HFFc6 (cell line): ENCODE data around the gene RBL2. TPM values are rescaled to one million over a fixed set of nuclear protein-coding genes. Genes with fewer than 3 reads are reported as not detected.
"Not testable (repeated sequence)": the region's sequence is repeated elsewhere in the genome, so short reads cannot be mapped to it uniquely, and the experiment has no call there.

ENCODE experiments used
- DNase-seq: peaks from one replicate; pipeline ENCODE4 v3.0.0-alpha.2; 2018
- H3K27ac Mint-ChIP-seq: 2 replicates; pipeline ENCODE4 v1.8.0; 2020; ENCODE audit warnings: mild to moderate bottlenecking, mixed read lengths
- H3K27me3 Mint-ChIP-seq: 2 replicates; pipeline ENCODE4 v1.8.0; 2021; ENCODE audit warnings: mild to moderate bottlenecking, moderate library complexity, mixed read lengths; ENCODE audit not compliant: insufficient read depth
- H3K36me3 Mint-ChIP-seq: 2 replicates; pipeline ENCODE4 v1.8.0; 2021; ENCODE audit warnings: low read depth, mixed read lengths
- H3K4me1 Mint-ChIP-seq: 2 replicates; pipeline ENCODE4 v1.8.0; 2020; ENCODE audit warnings: low read depth, mixed read lengths
- H3K4me3 Mint-ChIP-seq: 2 replicates; pipeline ENCODE4 v1.8.0; 2020; ENCODE audit warnings: mild to moderate bottlenecking, moderate library complexity, mixed read lengths
- H3K9me3 Mint-ChIP-seq: 2 replicates; pipeline ENCODE4 v1.8.0; 2020; ENCODE audit warnings: mild to moderate bottlenecking, mixed read lengths
- total RNA-seq, 6 experiments: library from RNA; stranded (reverse); fragmentation: NEBNext Ultra II Directional; extraction: Animal tissue kit (Norgen Biotek cat#: 25700); gene quantifications; 2 replicates in 1 of 6; 3 replicates in 5 of 6; pipeline ENCODE4 v1.2.3, GENCODE V29; 2021
- TF ChIP-seq, protein P1 (sequence below): fragments of 200-600 bp; sonication (generic); IDR thresholded peaks from 2 replicates; pipeline ENCODE4 v1.5.0; 2021; ENCODE audit warnings: antibody characterized with exemption, mild to moderate bottlenecking

Gene RBL2
- total RNA-seq, 6 experiments from 2014 or later: 21.4 to 24.4 (median 22.9) TPM

DNA sequence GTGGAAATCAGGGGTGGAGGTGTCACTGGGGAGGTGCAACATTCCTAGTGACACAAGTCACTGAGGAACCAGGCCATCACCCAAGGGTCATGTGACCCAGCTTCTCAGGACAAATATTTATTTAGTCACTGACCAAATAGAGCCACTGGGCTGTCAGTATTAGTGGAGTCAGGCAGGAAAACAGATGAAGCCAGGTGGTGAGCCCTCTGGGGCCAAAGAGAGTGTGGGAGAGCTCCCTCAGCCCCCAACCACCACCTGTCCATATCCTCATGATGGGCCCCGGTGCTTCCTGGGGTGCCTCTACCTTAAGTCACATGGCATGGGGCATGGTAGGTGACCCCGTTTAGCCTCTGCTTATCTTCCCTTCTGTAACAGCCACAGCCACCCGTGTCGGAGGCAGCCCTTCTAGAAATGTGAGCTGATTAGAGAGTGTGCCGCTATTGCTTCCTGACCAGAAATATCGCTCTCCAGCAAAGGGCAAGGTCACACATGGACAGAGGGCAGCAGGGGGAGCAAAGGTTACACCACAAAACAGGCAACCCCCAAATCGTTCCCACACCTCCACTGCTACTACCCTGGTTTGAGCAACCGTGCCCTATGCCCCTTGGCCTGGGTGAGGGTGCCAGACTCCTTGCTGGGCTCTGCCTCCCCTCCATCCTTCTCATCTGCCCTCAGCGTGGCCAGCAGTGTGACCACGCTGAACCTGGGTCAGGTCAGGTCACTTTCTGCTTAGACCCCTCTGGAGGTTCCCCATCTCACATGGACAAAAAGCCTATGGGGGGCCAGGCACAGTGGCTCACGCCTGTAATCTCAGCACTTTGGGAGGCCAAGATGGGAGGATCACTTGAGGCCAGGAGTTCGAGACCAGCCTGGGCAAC, 77.4 kb downstream of the RBL2 start:
- DNase-seq: no peak
- H3K9me3 Mint-ChIP-seq: peaks cover 7% of the 10 kb centered on the region
- peaks cover 7% of the 10 kb centered on the region; the same call in 1 of the 2 replicates for H3K36me3 Mint-ChIP-seq
- no peaks in the 10 kb centered on the region; the same call in none of the 2 replicates for H3K27me3 Mint-ChIP-seq
- H3K4me3 Mint-ChIP-seq: no peak overlapping the region
- H3K27ac Mint-ChIP-seq: no peak overlapping the region
- H3K4me1 Mint-ChIP-seq: peaks cover 25% of the 10 kb centered on the region
- TF ChIP-seq, protein P1, sequence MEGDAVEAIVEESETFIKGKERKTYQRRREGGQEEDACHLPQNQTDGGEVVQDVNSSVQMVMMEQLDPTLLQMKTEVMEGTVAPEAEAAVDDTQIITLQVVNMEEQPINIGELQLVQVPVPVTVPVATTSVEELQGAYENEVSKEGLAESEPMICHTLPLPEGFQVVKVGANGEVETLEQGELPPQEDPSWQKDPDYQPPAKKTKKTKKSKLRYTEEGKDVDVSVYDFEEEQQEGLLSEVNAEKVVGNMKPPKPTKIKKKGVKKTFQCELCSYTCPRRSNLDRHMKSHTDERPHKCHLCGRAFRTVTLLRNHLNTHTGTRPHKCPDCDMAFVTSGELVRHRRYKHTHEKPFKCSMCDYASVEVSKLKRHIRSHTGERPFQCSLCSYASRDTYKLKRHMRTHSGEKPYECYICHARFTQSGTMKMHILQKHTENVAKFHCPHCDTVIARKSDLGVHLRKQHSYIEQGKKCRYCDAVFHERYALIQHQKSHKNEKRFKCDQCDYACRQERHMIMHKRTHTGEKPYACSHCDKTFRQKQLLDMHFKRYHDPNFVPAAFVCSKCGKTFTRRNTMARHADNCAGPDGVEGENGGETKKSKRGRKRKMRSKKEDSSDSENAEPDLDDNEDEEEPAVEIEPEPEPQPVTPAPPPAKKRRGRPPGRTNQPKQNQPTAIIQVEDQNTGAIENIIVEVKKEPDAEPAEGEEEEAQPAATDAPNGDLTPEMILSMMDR: no peak

DNA sequence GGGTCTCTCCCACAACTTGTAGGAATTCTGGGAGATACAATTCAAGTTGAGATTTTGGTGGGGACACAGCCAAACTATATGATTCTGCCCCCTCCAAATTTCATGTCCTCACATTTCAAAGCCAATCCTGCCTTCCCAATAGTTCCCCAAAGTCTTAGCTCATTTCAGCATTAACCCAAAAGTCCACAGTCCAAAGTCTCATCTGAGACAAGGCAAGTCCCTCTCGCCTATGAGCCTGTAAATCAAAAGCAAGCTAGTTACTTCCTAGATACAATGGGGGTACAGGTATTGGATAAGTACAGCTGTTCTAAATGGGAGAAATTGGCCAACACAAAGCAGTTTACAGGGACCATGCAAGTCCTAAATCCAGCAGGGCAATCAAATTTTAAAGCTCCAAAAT, 78.5 kb downstream of the RBL2 start:
- H3K27ac Mint-ChIP-seq, H3K9me3 Mint-ChIP-seq, H3K4me3 Mint-ChIP-seq, DNase-seq, H3K36me3 Mint-ChIP-seq, H3K27me3 Mint-ChIP-seq: not testable (repeated sequence)
- H3K4me1 Mint-ChIP-seq: peaks cover 17% of the 10 kb centered on the region

DNA sequence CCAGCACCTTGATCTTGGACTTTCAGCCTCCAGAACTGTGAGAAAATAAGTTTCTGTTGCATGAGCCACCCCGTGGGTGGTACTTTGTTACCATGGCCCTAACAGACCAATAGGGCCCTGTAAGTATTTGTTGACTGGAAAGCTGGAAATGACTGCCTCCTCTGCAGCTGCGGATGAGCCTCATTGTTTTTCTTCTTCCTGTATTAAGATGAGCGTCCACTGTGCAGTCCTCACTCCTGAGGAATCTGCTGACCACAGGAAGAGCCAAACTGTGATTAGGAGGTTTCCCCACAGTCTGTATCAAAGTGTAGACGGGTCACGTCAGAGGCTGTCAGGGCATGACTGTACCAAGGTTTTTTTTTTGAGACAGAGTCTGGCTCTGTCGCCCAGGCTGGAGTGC, 81.0 kb downstream of the RBL2 start:
- H3K36me3 Mint-ChIP-seq: peaks cover 7% of the 10 kb centered on the region; the same call in 1 of the 2 replicates
- H3K4me1 Mint-ChIP-seq: peaks cover 37% of the 10 kb centered on the region
- H3K9me3 Mint-ChIP-seq: peaks cover 7% of the 10 kb centered on the region
- H3K27me3 Mint-ChIP-seq: peaks cover 4% of the 10 kb centered on the region
- no peak for DNase-seq
- no peak overlapping the region for H3K4me3 Mint-ChIP-seq
- H3K27ac Mint-ChIP-seq: no peak overlapping the region
- TF ChIP-seq, protein P1: no peak

DNA sequence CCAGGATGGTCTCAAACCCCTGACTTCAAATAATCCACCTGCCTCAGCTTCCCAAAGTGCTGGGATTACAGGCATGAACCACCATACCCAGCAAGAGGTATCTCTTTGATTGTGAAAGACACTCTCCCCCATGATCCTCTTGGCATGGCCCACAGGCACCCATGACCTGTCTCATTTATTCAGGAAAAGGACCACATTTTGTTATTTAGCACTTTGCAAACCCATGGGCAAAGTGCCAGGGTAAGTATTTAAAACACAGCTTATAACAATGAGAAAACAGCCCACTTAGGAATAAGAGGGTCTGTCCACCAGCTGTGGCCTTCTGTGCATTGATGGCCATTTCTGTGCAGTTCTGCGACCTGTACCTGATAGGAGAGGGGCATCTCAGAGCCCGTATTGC, 81.5 kb downstream of the RBL2 start:
- peaks cover 4% of the 10 kb centered on the region for H3K27me3 Mint-ChIP-seq
- no peak for DNase-seq
- peaks cover 7% of the 10 kb centered on the region for H3K9me3 Mint-ChIP-seq
- no peak overlapping the region for H3K4me3 Mint-ChIP-seq
- no peak overlapping the region for H3K27ac Mint-ChIP-seq
- TF ChIP-seq, protein P1: no peak
- peaks cover 7% of the 10 kb centered on the region; the same call in 1 of the 2 replicates for H3K36me3 Mint-ChIP-seq
- peaks cover 31% of the 10 kb centered on the region for H3K4me1 Mint-ChIP-seq

DNA sequence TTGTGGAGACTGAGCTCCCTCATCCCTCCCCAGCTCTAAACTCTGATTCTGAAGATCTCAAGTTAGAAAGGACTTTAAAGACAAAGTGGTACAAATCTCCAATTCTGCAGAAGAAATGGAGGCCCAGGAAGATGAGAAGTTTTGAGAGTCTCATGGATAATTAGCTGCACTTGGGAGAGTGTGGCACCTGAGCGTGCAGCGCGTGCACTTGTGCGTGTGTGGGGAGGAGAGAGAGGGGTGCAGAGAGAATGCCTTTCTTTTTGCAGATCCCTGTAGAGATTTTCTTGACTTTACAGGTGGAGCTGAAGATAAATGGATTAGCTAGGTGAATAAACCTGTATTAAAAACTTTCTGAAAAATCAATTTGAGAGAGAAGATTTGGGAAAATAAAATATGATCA, 83.6 kb downstream of the RBL2 start:
- Mint-ChIP-seq H3K36me3 (peaks cover 7% of the 10 kb centered on the region; the same call in 1 of the 2 replicates), H3K4me3 (no peak overlapping the region), H3K4me1 (peaks cover 22% of the 10 kb centered on the region), H3K9me3 (peaks cover 7% of the 10 kb centered on the region), H3K27ac (no peak overlapping the region), H3K27me3 (peaks cover 4% of the 10 kb centered on the region; the same call in 1 of the 2 replicates)
- TF ChIP-seq, protein P1: no peak
- no peak for DNase-seq
